Effector CD4-positive, alpha-beta T cell (primary cell): ENCODE results near the gene AHCYL2.
"Not testable (repeated sequence)": the region's sequence is repeated elsewhere in the genome, so short reads cannot be mapped to it uniquely, and the experiment has no call there.

Experiments
- DNase-seq: peaks from one replicate; pipeline ENCODE4 v3.0.0-alpha.2; 2020

Gene AHCYL2

DNA sequence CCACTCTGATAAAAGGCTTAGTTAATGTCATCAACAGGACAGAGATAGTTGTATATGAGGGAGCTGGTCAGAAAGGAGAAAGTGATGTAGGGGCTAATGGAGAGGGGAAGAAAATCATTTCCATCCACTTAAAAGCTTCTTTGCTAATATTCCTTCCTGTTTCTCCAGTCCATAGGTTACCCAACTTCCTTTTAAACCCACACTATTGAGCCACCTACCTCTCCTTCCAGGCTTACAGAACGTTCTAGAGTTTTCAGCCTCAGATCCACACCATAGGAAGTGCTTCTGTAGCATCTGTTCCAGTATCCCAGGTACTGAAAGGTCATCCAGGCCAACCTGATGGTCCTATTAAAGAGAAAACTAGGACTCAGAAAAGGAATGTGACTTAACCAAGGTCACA lies 237.6 kb downstream of the AHCYL2 start:
- no peak for DNase-seq

- DNase-seq: no peak
Observed at GRCh38 chr7:129464194-129464593, 239.4 kb downstream of the AHCYL2 start.

- no peak for DNase-seq
Observed at GRCh38 chr7:129465080-129465479, 240.2 kb downstream of the AHCYL2 start.

DNA sequence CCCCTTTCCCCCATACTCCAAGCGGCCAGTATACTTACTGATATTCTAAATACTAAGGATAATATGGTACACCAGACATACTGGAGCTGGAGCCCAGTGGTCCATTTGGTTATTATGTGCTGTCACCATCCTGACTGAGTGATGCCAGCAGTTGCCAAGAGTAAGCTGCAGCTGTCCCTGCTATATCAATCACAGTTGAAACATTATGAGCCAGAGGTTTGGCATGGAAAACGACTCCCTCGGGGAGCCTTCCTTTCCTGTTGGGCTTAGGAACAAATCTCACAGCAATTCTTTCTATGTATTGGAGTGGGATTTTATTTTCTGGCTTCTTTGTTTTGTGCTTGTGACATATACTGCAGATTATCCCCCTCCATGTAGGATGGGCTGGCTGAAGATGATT lies 242.0 kb downstream of the AHCYL2 start:
- no peak for DNase-seq

- no peak for DNase-seq
Observed at GRCh38 chr7:129468087-129468486, 243.3 kb downstream of the AHCYL2 start.

DNA sequence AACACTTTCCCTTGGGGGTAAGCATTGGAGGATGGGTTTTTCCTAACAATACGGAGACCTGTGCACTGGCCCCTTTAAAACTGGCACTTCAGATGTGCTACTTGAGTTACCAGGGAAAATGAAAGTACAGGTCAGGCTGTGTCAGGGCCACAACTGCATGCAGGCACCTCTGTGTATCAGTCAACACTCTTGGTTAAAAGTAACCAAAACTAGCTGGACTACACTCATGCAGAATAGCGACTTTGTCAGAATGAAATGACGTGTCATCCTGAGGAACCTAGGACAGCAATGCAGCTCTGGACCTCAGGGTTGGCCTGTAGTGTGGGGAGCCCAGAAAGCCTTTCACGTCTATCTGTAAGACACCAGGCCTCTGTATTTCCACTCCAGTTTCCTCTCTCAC lies 243.7 kb downstream of the AHCYL2 start:
- no peak for DNase-seq

- no peak for DNase-seq
Observed at GRCh38 chr7:129469930-129470329, 245.1 kb downstream of the AHCYL2 start.

DNA sequence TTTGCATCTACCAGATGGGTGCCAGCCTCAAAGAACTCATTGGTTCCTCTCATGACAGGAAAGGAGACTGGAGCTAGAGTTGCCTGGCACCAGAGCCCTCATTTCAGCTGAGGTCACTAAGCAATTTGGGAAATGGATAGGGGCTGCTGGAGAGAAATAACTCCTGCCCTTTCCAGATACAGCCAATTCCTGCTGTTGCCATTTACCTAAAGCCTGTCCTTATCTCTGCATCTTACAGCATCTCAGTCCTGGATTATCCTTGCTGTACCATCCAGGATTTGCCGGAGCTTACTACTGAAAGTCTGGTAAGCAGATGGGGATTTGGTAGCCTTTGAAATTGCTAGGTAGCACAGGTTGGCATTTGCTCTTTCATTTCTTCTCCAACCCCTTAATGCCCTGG lies 245.6 kb downstream of the AHCYL2 start:
- no peak for DNase-seq

DNA sequence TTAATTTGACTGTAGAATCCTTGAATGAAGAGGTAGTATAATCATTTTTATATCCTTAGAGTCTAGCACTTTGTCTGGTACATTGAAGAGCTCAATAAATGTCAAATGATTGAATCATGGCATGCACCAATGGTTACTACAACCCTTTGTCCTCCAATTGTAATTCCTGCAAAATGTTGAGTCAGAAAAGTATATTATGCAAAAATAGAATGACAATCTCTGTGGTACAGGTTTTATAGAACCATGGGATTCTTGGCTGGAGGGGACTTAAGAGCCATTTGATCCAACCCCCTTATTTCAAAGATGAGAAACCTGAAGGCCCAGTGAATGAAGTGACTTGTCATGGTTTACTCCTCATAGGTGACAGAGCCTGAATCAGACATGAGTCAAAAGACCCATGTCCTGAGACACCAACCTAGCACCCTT lies 246.6 kb downstream of the AHCYL2 start:
- DNase-seq: no peak

- not testable (repeated sequence) for DNase-seq
Observed at GRCh38 chr7:129475931-129476330, 251.1 kb downstream of the AHCYL2 start.

GRCh38 chr7:129476398-129476797 lies 251.6 kb downstream of the AHCYL2 start:
- DNase-seq: not testable (repeated sequence)
